GM12878 (cell line): Measurements from ENCODE around the gene TBC1D5.

Experiments used
- ASH2L ChIP-seq: fragments of 300-600, 200-600 bp; sonication (generic); IDR thresholded peaks from 2 replicates; pipeline ENCODE4 v1.6.1; 2017; ENCODE audit warnings: low read depth, mild to moderate bottlenecking, borderline replicate concordance
- ATF7 ChIP-seq: fragments of 450-650 bp; IDR thresholded peaks from 2 replicates; pipeline ENCODE4 v1.6.1; 2016; ENCODE audit warnings: low read depth, mild to moderate bottlenecking
- CREB1 ChIP-seq: IDR thresholded peaks from 2 replicates; pipeline ENCODE4 v1.6.1; 2012; ENCODE audit warnings: low read depth, mild to moderate bottlenecking, inconsistent platforms
- EGR1 ChIP-seq, 2 experiments: IDR thresholded peaks; 1 replicate in 1 of 2; 2 replicates in 1 of 2; pipeline ENCODE4 v1.6.1; 2011 to 2012; ENCODE audit warnings: low read depth in 2 of 2, low read length in 2 of 2, borderline replicate concordance in 1 of 2, mild to moderate bottlenecking in 1 of 2, moderate library complexity in 1 of 2
- EP300 ChIP-seq, 2 experiments: fragments of 150-350 bp in 1 of 2; IDR thresholded peaks; 2 replicates each; pipeline ENCODE4 v1.6.1; 2011 to 2012; ENCODE audit warnings: low read depth in 2 of 2, low read length in 2 of 2, borderline replicate concordance in 1 of 2, improper control_type of control experiment in 1 of 2, inconsistent platforms in 1 of 2; ENCODE audit not compliant: control insufficient read depth in 1 of 2
- MTA3 ChIP-seq: IDR thresholded peaks from 2 replicates; pipeline ENCODE4 v1.6.1; 2012; ENCODE audit warnings: low read length, inconsistent platforms, borderline replicate concordance
- POLR2A ChIP-seq: IDR thresholded peaks from 2 replicates; pipeline ENCODE4 v1.6.1; 2011; ENCODE audit warnings: low read depth, mild to moderate bottlenecking, low read length
- POLR2AphosphoS5 ChIP-seq: IDR thresholded peaks from 2 replicates; pipeline ENCODE4 v1.6.1; 2011; ENCODE audit warnings: mild to moderate bottlenecking, low read length, inconsistent platforms
- RELA ChIP-seq: fragments of 450-650 bp; IDR thresholded peaks from 2 replicates; pipeline ENCODE4 v1.8.0; 2014; ENCODE audit warnings: borderline replicate concordance; ENCODE audit not compliant: partially characterized antibody
- SRF ChIP-seq, 2 experiments: IDR thresholded peaks; 2 replicates each; pipeline ENCODE4 v1.6.1; 2011; ENCODE audit warnings: low read depth in 2 of 2, low read length in 2 of 2, mild to moderate bottlenecking in 1 of 2, moderate library complexity in 1 of 2
- TCF7 ChIP-seq: IDR thresholded peaks from 2 replicates; pipeline ENCODE4 v1.6.1; 2014; ENCODE audit warnings: antibody characterized with exemption, borderline replicate concordance
- ZNF274 ChIP-seq: IDR thresholded peaks from one replicate; pipeline ENCODE4 v1.8.0; 2011; ENCODE audit not compliant: insufficient read length, insufficient read depth
- TF ChIP-seq, protein P1 (sequence below), 3 experiments: IDR thresholded peaks in 2 of 3; conservative IDR thresholded peaks in 1 of 3; 2 replicates each; pipeline ENCODE4 v1.5.1; 2011; ENCODE audit warnings: low read depth in 3 of 3, low read length in 3 of 3, mild to moderate bottlenecking in 3 of 3, control low read depth in 2 of 3, moderate library complexity in 2 of 3, inconsistent platforms in 1 of 3, mixed read lengths in 1 of 3; ENCODE audit not compliant: control insufficient read depth in 2 of 3, insufficient read depth in 1 of 3; ENCODE audit errors: extremely low read depth in 1 of 3

DNA sequence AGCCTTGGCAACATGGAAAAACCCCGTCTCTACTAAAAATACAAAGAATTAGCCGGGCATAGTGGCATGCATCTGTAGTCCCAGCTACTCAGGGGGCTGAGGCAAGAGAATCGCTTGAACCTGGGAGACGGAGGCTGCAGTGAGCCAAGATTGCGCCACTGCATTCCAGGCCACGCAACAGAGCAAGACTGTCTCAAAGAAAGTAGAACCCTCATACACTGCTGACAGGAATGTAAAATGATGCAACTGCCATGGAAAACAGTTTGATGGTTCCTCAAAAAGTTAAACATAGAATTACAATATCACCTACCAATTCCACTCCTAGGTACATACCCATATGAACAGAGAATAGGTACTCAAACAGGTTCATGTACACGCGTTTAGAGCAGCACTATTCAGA, 158.9 kb downstream of the TBC1D5 start:
- TF ChIP-seq MTA3 (no peak), ASH2L (no peak), SRF (IDR thresholded peaks at IDR 0.05; ENCODE audit: low read depth in 2 of 2, low read length in 2 of 2) (no peak), ATF7 (no peak), POLR2AphosphoS5 (no peak), POLR2A (no peak), EGR1 (IDR thresholded peaks at IDR 0.05; ENCODE audit: borderline replicate concordance in 1 of 2, low read depth in 2 of 2, low read length in 2 of 2) (no peak), EP300 (IDR thresholded peaks at IDR 0.05; ENCODE audit: borderline replicate concordance in 1 of 2, control insufficient read depth in 1 of 2, low read depth in 2 of 2, low read length in 2 of 2) (no peak), TCF7 (no peak), RELA (no peak), ZNF274 (no peak), CREB1 (no peak)
- TF ChIP-seq, protein P1, sequence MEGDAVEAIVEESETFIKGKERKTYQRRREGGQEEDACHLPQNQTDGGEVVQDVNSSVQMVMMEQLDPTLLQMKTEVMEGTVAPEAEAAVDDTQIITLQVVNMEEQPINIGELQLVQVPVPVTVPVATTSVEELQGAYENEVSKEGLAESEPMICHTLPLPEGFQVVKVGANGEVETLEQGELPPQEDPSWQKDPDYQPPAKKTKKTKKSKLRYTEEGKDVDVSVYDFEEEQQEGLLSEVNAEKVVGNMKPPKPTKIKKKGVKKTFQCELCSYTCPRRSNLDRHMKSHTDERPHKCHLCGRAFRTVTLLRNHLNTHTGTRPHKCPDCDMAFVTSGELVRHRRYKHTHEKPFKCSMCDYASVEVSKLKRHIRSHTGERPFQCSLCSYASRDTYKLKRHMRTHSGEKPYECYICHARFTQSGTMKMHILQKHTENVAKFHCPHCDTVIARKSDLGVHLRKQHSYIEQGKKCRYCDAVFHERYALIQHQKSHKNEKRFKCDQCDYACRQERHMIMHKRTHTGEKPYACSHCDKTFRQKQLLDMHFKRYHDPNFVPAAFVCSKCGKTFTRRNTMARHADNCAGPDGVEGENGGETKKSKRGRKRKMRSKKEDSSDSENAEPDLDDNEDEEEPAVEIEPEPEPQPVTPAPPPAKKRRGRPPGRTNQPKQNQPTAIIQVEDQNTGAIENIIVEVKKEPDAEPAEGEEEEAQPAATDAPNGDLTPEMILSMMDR (IDR thresholded peaks at IDR 0.05 in 2 of 3, conservative IDR thresholded peaks at IDR 0.05 in 1 of 3; ENCODE audit: control insufficient read depth in 2 of 3, extremely low read depth in 1 of 3, insufficient read depth in 1 of 3, low read depth in 3 of 3, low read length in 3 of 3) = no peak
